Erythroblast (primary cell): ENCODE data around the gene GAK.

ENCODE experiments used
- GATA1 ChIP-seq: IDR thresholded peaks from 2 replicates; pipeline ENCODE4 v1.6.1; 2011; ENCODE audit warnings: low read depth, mild to moderate bottlenecking, control low read depth, low read length, moderate library complexity
- POLR2A ChIP-seq: IDR thresholded peaks from 2 replicates; pipeline ENCODE4 v1.6.1; 2011; ENCODE audit warnings: mild to moderate bottlenecking, low read length

GRCh38 chr4:930827-931193, 1.3 kb downstream of the GAK start:
- TF ChIP-seq POLR2A (no peak), GATA1 (no peak)
